NCI-H226 (cell line): ENCODE results near the gene LRRC8B.
"Not testable (repeated sequence)": the region's sequence is repeated elsewhere in the genome, so short reads cannot be mapped to it uniquely, and the experiment has no call there.

Source experiments
- DNase-seq: peaks from one replicate; pipeline ENCODE4 v3.0.0-alpha.2; 2015

Gene LRRC8B

DNA sequence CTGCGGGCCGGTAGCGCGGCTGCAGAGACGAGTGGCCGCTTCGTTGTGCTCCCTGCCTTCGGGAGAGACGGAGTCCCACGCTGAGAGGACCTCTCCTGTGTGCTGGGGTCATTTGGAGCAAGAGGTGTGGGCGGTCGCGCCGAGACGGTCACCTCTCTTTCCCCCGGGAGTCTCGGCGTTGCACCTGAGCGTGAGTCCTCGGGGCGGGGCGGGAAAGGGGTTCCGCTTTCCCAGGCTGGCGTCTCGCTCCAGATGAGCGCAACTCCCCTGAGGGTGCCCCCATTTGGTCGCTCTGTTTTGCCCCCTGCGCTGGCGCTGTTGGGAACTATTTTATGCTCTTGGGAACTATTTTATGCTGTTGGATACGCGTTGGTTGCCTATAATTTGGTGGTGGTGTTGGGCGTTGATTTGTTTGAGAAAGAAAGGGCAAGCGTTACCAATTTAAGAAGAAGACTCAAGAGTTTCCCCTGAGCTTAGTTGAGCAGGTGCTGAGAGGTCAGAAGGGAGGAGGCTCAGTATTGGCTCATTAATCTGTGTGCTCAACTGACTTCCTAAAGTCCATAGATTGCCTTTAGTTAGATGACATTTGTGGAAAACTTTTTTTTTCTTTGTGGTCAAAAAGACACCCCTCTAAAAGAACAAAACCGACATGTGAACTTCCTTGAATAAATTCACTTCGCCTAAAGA lies 683 bp downstream of the LRRC8B start:
- DNase-seq: no peak

GRCh38 chr1:89527256-89527655 lies 2.6 kb downstream of the LRRC8B start:
- DNase-seq: no peak

DNA sequence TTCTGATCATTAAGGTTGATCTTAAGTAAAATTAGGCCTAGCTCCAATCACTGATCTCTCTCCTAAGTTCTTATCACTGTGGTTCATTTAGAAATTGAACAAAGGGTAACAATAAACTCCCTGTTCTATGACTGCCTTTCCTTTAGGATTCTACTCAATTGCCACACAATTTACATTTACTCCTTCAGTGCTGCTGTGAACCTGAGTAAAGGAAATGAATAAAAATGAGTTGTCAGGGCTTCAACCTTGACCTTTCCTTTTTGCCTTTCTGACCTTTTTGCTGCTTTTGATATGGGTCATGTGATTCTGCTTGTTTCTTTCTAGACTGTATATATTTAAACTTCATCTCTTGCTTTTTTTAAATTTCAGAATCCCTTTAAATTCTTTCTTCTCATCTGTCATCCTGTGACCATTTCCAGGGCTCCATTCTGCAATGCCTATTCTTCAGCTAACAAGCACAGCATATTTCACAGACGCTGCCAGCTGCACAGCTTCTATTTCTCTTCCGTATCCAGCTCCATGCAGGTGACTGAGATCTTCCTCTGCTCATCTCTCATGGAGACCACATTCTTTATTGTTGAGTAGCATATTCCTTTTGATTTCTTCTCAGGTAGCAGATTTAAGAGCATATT lies 3.2 kb downstream of the LRRC8B start:
- DNase-seq: no peak

DNA sequence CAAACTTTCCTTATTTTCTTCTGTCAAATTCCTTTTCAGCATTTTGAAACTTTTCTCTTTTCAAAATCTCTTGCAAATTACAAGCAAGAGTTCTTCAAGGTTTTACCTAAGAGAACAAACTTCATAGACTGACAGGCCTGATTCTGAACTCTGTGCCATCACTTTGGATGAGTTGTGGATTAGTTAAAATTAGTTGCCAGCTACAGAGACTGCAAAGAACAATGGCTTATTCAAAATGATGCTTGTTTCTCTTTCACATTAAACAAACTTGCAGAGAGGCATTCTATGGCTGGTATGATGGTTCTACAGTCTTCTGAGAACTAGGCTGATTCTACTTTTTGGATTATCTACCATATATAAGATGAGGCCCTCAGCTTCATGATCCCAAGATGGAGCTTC lies 3.8 kb downstream of the LRRC8B start:
- DNase-seq: no peak

- no peak for DNase-seq
These were observed 4.6 kb downstream of the LRRC8B start for GRCh38 chr1:89529196-89529595.

GRCh38 chr1:89530444-89531089 lies 5.9 kb downstream of the LRRC8B start:
- DNase-seq: no peak

- no peak for DNase-seq
These were observed 7.0 kb downstream of the LRRC8B start for GRCh38 chr1:89531480-89532139.

- no peak for DNase-seq
These were observed 7.6 kb downstream of the LRRC8B start for GRCh38 chr1:89532228-89532627.

DNA sequence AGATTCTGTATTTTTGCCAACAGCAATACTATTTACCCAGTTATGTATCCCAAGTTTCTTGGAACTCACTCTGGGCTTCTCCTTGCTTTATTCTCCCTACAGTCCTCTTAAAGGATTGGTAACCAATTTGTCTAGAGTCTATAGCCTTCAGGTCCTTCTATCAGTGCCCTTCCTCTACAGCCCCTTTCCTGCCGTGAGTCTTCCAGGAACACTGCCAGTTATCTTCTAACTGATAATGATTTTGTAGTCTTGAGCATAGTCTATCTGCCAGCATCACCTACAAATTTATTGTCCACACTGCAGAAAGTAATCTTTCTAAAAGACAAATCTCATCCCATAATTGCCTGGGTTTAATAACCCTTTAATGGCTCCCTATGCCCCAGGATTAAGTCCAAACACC lies 8.2 kb downstream of the LRRC8B start:
- DNase-seq: no peak

GRCh38 chr1:89535537-89535936 lies 10.9 kb downstream of the LRRC8B start:
- DNase-seq: no peak

GRCh38 chr1:89536555-89537341 lies 12.1 kb downstream of the LRRC8B start:
- DNase-seq: no peak

- no peak for DNase-seq
These were observed 13.7 kb downstream of the LRRC8B start for GRCh38 chr1:89538361-89538760.

GRCh38 chr1:89539128-89539527 lies 14.5 kb downstream of the LRRC8B start:
- DNase-seq: no peak

DNA sequence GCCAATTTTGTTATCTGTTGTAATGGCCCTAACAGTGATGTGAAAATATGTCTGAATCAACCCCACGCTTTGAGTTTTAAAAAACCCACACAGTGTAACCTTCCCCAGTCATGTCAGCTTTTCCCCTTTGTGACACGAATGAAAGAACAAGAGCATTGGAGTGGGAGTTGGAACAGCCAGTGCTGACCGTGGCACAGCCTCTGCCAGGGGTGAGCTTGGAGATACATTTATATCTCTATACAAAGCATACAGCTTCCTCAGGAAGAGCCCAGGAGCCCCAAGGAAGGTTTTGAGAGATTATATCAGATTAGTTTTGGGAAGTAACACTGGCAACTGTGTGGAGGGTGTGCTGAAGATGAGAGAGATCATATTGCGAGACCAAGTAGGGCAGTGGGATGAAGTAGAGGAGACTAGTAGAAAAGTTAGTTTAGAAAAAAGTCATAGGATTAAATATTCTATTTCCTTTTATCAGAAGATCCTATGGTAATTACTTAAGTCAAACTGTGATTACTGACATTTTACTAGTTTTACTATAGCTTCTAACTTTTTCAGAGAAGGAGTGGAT lies 15.9 kb downstream of the LRRC8B start:
- no peak for DNase-seq

DNA sequence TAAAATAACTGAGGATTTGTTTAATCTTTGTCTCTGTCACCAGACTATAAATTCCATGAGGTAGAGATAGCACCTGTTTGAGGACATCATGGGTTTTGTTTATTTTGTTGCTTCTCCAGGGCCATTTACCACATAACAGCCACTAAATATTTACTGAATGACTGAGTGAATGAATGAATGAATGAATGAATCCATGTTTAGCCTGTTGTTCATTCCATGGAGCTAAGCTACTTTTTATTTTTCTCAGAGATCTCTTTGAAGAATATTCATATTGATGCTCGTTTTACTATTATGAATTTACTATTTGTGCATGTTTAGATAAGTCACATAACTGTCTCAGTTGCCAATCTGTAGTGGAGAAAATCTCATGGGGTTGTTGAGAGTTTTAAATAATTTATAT lies 17.7 kb downstream of the LRRC8B start:
- no peak for DNase-seq

DNA sequence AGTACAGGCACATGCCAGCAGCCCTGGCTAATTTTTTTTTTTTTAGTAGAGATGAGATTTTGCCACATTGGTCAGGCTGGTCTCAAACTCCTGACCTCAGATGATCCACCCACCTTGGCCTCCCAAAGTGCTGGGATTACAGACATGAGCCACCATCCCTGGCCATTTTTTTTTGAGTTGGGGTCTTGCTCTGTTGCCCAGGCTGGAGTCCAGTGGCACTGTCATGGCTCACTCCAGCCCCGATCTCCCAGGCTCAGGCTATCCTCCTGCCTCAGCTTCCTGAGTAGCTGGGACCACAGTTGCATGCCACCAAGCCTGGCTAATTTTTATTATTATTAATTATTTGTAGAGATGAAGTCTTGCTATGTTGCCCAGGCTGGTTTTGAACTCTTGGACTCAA lies 19.0 kb downstream of the LRRC8B start:
- DNase-seq: not testable (repeated sequence)

DNA sequence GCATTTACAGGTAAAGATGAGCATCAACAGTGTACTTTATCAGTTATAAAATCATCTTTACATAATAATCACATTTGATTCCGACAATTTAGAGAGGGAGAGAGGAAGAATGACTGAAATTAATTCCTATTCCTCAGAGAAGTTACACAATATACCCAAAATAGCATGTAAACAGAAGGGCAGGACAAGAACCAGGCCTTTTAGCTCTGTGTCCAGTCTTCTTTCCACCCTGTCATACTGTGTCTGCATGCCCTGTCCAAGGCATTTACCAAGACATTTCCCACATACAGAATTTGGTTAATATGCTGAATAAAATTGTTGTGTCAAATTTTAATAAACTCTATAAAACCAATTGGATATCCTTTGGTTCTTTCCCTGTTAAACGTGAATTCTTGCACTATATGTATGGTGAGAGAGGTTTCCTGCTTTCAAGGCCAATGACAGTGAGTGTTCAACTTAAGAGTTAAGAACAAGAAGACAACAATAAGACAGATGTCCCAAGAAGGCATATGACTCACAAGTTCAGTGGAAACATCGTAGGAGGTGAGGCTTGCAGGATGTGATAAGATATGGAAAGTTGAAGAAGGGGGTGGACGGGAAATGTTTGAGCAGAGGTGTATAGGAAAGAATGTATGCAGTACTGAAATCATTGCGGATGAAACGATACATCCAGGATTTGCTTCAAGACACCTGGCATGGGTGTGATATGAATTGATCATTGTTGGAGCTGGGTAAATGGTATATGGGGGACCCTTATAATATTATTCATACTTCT lies 20.8 kb downstream of the LRRC8B start:
- peak; percentile 82 for DNase-seq

- peak; percentile 65 for DNase-seq
These were observed 21.7 kb downstream of the LRRC8B start for GRCh38 chr1:89546082-89546889.

DNA sequence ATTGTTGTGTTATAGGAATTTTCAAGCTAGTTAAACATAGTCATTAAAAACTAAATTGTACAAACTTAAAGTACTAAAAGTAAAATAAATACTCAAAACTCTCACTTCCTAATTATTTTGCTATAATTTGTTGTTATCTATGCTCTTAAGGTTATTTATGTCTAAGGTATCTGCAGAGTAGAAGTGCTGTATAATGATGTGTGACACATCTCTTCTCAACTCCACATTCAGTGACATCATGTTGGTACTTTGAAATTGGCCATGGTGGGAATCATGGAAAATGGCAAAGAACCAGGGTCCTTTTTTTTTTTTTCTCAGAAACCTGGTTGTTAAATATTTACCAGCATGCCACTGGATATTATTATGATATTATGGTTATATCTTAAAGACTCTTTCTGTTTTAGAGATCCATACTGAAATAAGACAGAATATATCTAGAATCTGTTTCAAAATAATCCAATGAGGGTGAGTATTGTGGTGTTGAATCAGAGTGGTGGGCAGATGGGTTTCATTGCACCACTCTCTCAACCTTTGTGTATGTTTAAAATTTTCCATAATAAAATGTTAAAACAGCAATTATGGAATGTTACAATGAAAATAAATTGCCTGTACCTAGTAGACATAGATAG lies 22.4 kb downstream of the LRRC8B start:
- no peak for DNase-seq

DNA sequence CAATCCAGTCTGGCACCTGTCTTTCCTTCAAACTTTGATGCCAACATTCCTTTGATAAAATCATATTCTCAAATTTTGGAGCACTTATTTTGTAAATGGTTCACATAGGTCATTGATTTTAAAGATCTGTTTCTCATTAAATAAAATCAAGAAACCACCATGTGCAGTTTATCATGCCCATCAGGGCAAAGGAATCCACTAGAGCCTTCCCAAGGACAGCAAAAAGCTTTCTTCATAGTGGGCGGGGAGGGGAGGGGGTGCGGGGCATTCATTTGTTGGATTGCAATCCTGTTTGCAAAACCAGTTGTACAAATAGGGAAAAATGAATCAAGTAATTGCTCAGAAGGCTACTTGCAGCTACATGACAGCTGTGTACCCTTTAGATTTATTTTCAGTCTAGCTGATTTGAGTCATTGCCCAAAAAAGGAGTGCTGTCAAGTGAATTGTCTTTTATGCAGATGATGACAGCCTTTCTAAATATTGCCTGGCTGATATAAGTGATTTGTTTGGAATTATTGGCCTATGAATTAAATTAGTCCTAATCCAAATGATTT lies 23.0 kb downstream of the LRRC8B start:
- peak; percentile 40 for DNase-seq
